ENCODE data around the gene IL11.
A peak's percentile ranks its signal among the peaks of the same experiment; 100 is the strongest.

Gene IL11

GRCh38 chr19:55321466-55322137 is 48.7 kb downstream of the IL11 start:
- DNase-seq, result no peak

GRCh38 chr19:55320844-55321419 is 49.3 kb downstream of the IL11 start:
- DNase-seq, result no peak

- DNase-seq, result peak; percentile 12 to 26
Observed at GRCh38 chr19:55319785-55320184, 50.5 kb downstream of the IL11 start.

GRCh38 chr19:55316646-55317045 is 53.6 kb downstream of the IL11 start:
- DNase-seq, result no peak

GRCh38 chr19:55315956-55316525 is 54.2 kb downstream of the IL11 start:
- no peak for DNase-seq

- DNase-seq, result no peak
Observed at GRCh38 chr19:55314396-55314795, 55.9 kb downstream of the IL11 start.

Data from NCI-H524 (cell line).